ENCODE data around the gene URGCP.
A peak's percentile ranks its signal among the peaks of the same experiment; 100 is the strongest.

Gene URGCP

GRCh38 chr7:43938892-43939482 is 32.6 kb upstream of the URGCP start:
- H3K27ac ChIP-seq (ENCODE audit: low read depth in 2 of 2, low read length in 2 of 2) = no peak overlapping the region

DNA sequence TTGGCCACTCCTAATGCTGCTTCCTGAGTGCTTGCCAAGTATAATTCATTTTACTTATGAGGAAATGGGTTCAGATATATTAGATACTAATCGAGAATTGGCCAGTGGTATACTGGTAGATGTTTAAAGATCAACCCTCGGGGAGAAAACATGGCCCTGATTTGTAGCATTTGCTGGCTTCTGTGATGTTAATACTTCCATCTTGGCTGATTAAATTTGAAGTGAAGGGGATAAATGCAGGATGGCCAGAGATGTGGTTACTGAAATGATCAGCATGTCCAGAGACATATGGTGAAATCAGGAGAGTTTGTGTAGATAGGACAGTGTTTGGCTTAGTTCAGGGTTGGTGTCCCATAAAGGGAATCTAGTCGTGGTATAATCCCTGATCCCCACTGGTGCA is 31.0 kb upstream of the URGCP start:
- Histone ChIP-seq H3K27me3 (ENCODE audit: control insufficient read depth in 2 of 2, insufficient read depth in 2 of 2, low read length in 2 of 2) (no peaks in the 10 kb centered on the region), H3K9ac (ENCODE audit: low read depth in 1 of 2, low read length in 2 of 2) (no peak overlapping the region), H3K27ac (ENCODE audit: low read depth in 2 of 2, low read length in 2 of 2) (no peak overlapping the region), H3K9me3 (ENCODE audit: control insufficient read depth in 2 of 2, low read length in 2 of 2) (no peaks in the 10 kb centered on the region), H3K4me1 (ENCODE audit: control insufficient read depth in 2 of 2, insufficient read depth in 2 of 2, low read length in 2 of 2) (no peaks in the 10 kb centered on the region), H3K36me3 (ENCODE audit: control insufficient read depth in 2 of 2, insufficient read depth in 2 of 2, low read length in 2 of 2) (no peaks in the 10 kb centered on the region), H3K4me3 (ENCODE audit: low read length in 2 of 2) (no peak overlapping the region)

More at GRCh38 chr7:43938892-43939482, 32.6 kb upstream of the URGCP start:
- no peaks in the 10 kb centered on the region for H3K27me3 ChIP-seq (ENCODE audit: control insufficient read depth in 2 of 2, insufficient read depth in 2 of 2, low read length in 2 of 2)
- H3K9me3 ChIP-seq (ENCODE audit: control insufficient read depth in 2 of 2, low read length in 2 of 2) = no peaks in the 10 kb centered on the region
- H3K4me1 ChIP-seq (ENCODE audit: control insufficient read depth in 2 of 2, insufficient read depth in 2 of 2, low read length in 2 of 2) = peaks cover 10 to 14% of the 10 kb centered on the region in 2 donors
- no peak overlapping the region for H3K9ac ChIP-seq (ENCODE audit: low read depth in 1 of 2, low read length in 2 of 2)
- H3K36me3 ChIP-seq (ENCODE audit: control insufficient read depth in 2 of 2, insufficient read depth in 2 of 2, low read length in 2 of 2) = no peaks in the 10 kb centered on the region
- H3K4me3 ChIP-seq (ENCODE audit: low read length in 2 of 2) = no peak overlapping the region

- no peaks in the 10 kb centered on the region for H3K4me1 ChIP-seq (ENCODE audit: control insufficient read depth in 2 of 2, insufficient read depth in 2 of 2, low read length in 2 of 2)
- H3K27ac ChIP-seq (ENCODE audit: low read depth in 2 of 2, low read length in 2 of 2) = no peak overlapping the region
- H3K27me3 ChIP-seq (ENCODE audit: control insufficient read depth in 2 of 2, insufficient read depth in 2 of 2, low read length in 2 of 2) = no peaks in the 10 kb centered on the region
- no peak overlapping the region for H3K4me3 ChIP-seq (ENCODE audit: low read length in 2 of 2)
- no peaks in the 10 kb centered on the region for H3K9me3 ChIP-seq (ENCODE audit: control insufficient read depth in 2 of 2, low read length in 2 of 2)
- no peak overlapping the region for H3K9ac ChIP-seq (ENCODE audit: low read depth in 1 of 2, low read length in 2 of 2)
- H3K36me3 ChIP-seq (ENCODE audit: control insufficient read depth in 2 of 2, insufficient read depth in 2 of 2, low read length in 2 of 2) = no peaks in the 10 kb centered on the region
These were observed 27.6 kb upstream of the URGCP start for GRCh38 chr7:43933902-43934560.

DNA sequence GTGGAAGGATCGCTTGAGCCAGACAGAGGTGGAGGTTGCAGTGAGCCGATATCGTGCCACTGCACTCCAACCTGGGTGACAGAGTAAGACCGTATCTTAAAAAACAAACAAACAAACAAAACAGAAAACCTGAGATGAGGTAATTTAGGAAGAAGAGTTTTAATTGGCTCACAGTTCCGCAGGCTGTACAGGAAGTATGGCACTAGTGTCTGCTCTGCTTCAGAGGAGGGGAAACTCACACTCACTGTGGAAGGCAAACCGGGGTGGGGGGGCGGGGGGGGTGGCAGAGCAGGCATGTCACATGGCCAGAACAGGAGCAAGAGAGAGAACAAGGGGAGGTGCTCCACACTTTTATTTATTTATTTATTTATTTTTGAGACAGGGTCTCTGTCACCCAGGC is 24.9 kb upstream of the URGCP start:
- no peak overlapping the region for H3K27ac ChIP-seq (ENCODE audit: low read depth in 2 of 2, low read length in 2 of 2)

DNA sequence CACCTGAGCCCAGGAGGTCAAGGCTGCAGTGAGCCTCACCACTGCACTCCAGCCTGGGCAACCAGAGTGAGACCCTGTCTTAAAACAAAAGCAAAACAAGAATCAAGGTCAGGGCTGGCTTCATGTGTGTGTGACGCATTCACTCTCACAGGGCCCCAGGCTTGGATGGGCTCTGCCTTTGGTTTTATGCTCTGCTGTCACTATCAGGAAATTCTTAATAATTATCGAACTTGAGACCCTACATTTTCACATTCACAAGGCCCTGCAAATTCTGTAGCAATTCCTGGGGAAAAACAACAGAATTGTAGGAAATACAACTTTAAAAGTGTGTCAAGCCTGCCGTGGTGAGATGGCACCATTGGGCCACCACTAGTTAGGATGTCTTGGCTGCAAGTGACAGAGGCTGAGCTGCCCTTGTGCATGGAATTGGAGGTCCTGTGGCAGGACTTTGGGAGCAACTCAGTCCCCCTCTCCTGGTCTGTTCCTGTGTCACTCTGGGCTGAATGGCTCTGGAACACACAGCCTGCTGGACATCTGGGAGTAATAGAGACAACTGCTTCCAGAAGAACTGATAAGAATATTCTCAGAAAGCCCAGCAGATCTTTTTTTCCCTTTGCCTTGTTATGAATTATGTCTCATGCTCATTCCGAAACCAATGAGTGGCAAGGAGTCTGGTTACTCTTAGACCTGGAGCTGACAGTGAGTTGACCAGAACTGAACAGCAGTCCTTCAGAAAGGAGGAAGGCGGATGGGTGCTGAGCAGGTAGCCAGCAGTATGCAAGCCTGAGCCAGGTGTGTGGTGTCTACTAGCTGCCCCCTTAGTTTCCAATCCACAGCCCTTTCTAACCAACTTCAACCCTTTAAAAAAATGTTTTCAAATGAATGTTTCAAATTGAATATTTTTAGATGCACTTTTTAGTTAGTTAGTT is 23.4 kb upstream of the URGCP start:
- Histone ChIP-seq H3K9ac (ENCODE audit: low read depth in 1 of 2, low read length in 2 of 2) (no peak overlapping the region), H3K36me3 (ENCODE audit: control insufficient read depth in 2 of 2, insufficient read depth in 2 of 2, low read length in 2 of 2) (no peaks in the 10 kb centered on the region), H3K4me1 (ENCODE audit: control insufficient read depth in 2 of 2, insufficient read depth in 2 of 2, low read length in 2 of 2) (peaks cover 0 to 10% of the 10 kb centered on the region in 2 donors), H3K4me3 (ENCODE audit: low read length in 2 of 2) (no peak overlapping the region), H3K9me3 (ENCODE audit: control insufficient read depth in 2 of 2, low read length in 2 of 2) (no peaks in the 10 kb centered on the region), H3K27me3 (ENCODE audit: control insufficient read depth in 2 of 2, insufficient read depth in 2 of 2, low read length in 2 of 2) (no peaks in the 10 kb centered on the region), H3K27ac (ENCODE audit: low read depth in 2 of 2, low read length in 2 of 2) (no peak overlapping the region)

More for the DNA sequence above, 24.9 kb upstream of the URGCP start:
- H3K9me3 ChIP-seq (ENCODE audit: control insufficient read depth in 2 of 2, low read length in 2 of 2) = no peaks in the 10 kb centered on the region
- no peaks in the 10 kb centered on the region for H3K27me3 ChIP-seq (ENCODE audit: control insufficient read depth in 2 of 2, insufficient read depth in 2 of 2, low read length in 2 of 2)
- H3K36me3 ChIP-seq (ENCODE audit: control insufficient read depth in 2 of 2, insufficient read depth in 2 of 2, low read length in 2 of 2) = no peaks in the 10 kb centered on the region
- no peak overlapping the region for H3K4me3 ChIP-seq (ENCODE audit: low read length in 2 of 2)
- peaks cover 0 to 2% of the 10 kb centered on the region in 2 donors for H3K4me1 ChIP-seq (ENCODE audit: control insufficient read depth in 2 of 2, insufficient read depth in 2 of 2, low read length in 2 of 2)
- no peak overlapping the region for H3K9ac ChIP-seq (ENCODE audit: low read depth in 1 of 2, low read length in 2 of 2)

- H3K27me3 ChIP-seq (ENCODE audit: control insufficient read depth in 2 of 2, insufficient read depth in 2 of 2, low read length in 2 of 2) = no peaks in the 10 kb centered on the region
- no peaks in the 10 kb centered on the region for H3K36me3 ChIP-seq (ENCODE audit: control insufficient read depth in 2 of 2, insufficient read depth in 2 of 2, low read length in 2 of 2)
- H3K27ac ChIP-seq (ENCODE audit: low read depth in 2 of 2, low read length in 2 of 2) = no peak overlapping the region
- no peaks in the 10 kb centered on the region for H3K9me3 ChIP-seq (ENCODE audit: control insufficient read depth in 2 of 2, low read length in 2 of 2)
- no peak overlapping the region for H3K4me3 ChIP-seq (ENCODE audit: low read length in 2 of 2)
- H3K9ac ChIP-seq (ENCODE audit: low read depth in 1 of 2, low read length in 2 of 2) = no peak overlapping the region
- peaks cover 0 to 10% of the 10 kb centered on the region in 2 donors for H3K4me1 ChIP-seq (ENCODE audit: control insufficient read depth in 2 of 2, insufficient read depth in 2 of 2, low read length in 2 of 2)
These were observed 21.4 kb upstream of the URGCP start for GRCh38 chr7:43927810-43928209.

- peak overlapping the region; percentile 86 to 87 for H3K9ac ChIP-seq (ENCODE audit: low read depth in 1 of 2, low read length in 2 of 2)
- H3K27ac ChIP-seq (ENCODE audit: low read depth in 2 of 2, low read length in 2 of 2) = peak overlapping the region; percentile 92 to 94
- H3K4me3 ChIP-seq (ENCODE audit: low read length in 2 of 2) = peak overlapping the region; percentile 79 to 97
- H3K9me3 ChIP-seq (ENCODE audit: control insufficient read depth in 2 of 2, low read length in 2 of 2) = no peaks in the 10 kb centered on the region
- H3K36me3 ChIP-seq (ENCODE audit: control insufficient read depth in 2 of 2, insufficient read depth in 2 of 2, low read length in 2 of 2) = no peaks in the 10 kb centered on the region
- H3K4me1 ChIP-seq (ENCODE audit: control insufficient read depth in 2 of 2, insufficient read depth in 2 of 2, low read length in 2 of 2) = peaks cover 0 to 10% of the 10 kb centered on the region in 2 donors
- H3K27me3 ChIP-seq (ENCODE audit: control insufficient read depth in 2 of 2, insufficient read depth in 2 of 2, low read length in 2 of 2) = no peaks in the 10 kb centered on the region
These were observed 20.4 kb upstream of the URGCP start for GRCh38 chr7:43926798-43927123.

DNA sequence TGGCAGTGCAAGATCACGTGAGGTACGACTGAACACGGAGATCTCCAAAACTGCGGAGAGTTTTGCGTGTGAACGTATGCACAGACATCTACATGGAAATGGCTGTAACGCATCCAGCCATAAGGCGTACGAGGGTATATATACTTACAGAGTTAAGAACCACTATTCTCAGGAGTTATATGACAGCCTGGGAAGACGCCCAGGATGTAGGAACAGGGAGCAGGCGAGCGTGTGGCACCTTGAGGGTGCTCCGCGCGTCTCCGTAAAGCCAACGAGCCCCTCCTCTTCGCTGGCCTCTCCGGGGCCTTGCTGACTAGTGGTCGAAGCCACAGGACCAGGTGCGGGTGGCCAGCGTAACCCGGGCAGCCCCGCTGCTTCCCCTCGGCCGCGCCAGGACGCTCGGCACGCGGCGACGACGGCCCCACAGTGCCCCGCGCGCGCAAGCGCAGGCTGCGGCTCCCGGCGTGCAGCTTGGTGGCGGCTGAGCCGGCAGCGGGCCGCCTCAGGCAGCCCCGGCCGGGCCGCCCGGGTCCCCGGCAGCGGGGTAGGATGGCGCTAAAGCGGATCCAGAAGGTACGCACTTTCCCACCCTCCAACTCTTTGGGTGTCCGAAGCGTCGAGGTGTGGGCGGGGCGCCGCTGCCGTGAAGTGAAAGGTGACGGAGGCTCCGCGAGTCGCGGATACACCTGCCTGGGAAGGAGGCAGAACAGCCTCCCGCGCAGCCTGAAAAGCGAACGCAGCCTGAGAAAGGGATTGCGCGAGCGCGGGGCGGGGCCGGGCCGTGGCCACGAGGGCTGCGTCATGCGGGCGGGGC is 19.8 kb upstream of the URGCP start, which contains the start of gene UBE2D4:
TSS of gene UBE2D4 (plus strand) at position 453 of the 814 bp plus-strand sequence. CDS start at position 550, 97 bp downstream.
- peak within 1 kb of the TSS; percentile 86 to 87 for H3K9ac ChIP-seq (ENCODE audit: low read depth in 1 of 2, low read length in 2 of 2)
- H3K36me3 ChIP-seq (ENCODE audit: control insufficient read depth in 2 of 2, insufficient read depth in 2 of 2, low read length in 2 of 2) = no peaks in the 10 kb centered on the region
- H3K4me3 ChIP-seq (ENCODE audit: low read length in 2 of 2) = peak within 1 kb of the TSS; percentile 79 to 97
- peak within 1 kb of the TSS; percentile 92 to 94 for H3K27ac ChIP-seq (ENCODE audit: low read depth in 2 of 2, low read length in 2 of 2)
- H3K4me1 ChIP-seq (ENCODE audit: control insufficient read depth in 2 of 2, insufficient read depth in 2 of 2, low read length in 2 of 2) = peaks cover 0 to 10% of the 10 kb centered on the region in 2 donors
- H3K9me3 ChIP-seq (ENCODE audit: control insufficient read depth in 2 of 2, low read length in 2 of 2) = no peaks in the 10 kb centered on the region
- H3K27me3 ChIP-seq (ENCODE audit: control insufficient read depth in 2 of 2, insufficient read depth in 2 of 2, low read length in 2 of 2) = no peaks in the 10 kb centered on the region

- Histone ChIP-seq H3K4me3 (ENCODE audit: low read length in 2 of 2) (no peak overlapping the region), H3K9me3 (ENCODE audit: control insufficient read depth in 2 of 2, low read length in 2 of 2) (no peaks in the 10 kb centered on the region), H3K36me3 (ENCODE audit: control insufficient read depth in 2 of 2, insufficient read depth in 2 of 2, low read length in 2 of 2) (peaks cover 0 to 3% of the 10 kb centered on the region in 2 donors), H3K4me1 (ENCODE audit: control insufficient read depth in 2 of 2, insufficient read depth in 2 of 2, low read length in 2 of 2) (peaks cover 0 to 10% of the 10 kb centered on the region in 2 donors), H3K9ac (ENCODE audit: low read depth in 1 of 2, low read length in 2 of 2) (no peak overlapping the region), H3K27me3 (ENCODE audit: control insufficient read depth in 2 of 2, insufficient read depth in 2 of 2, low read length in 2 of 2) (no peaks in the 10 kb centered on the region), H3K27ac (ENCODE audit: low read depth in 2 of 2, low read length in 2 of 2) (no peak overlapping the region)
These were observed 16.3 kb upstream of the URGCP start for GRCh38 chr7:43922726-43923125.

Measured in mucosa of rectum (tissue), 2 donors.